ENCODE data around the gene KRTAP2-2. TPM values are rescaled to one million over a fixed set of nuclear protein-coding genes. Genes with fewer than 3 reads are reported as not detected.
"Not testable (repeated sequence)": the region's sequence is repeated elsewhere in the genome, so short reads cannot be mapped to it uniquely, and the experiment has no call there.

Gene KRTAP2-2
- total and polyA plus RNA-seq, 2 donors (not counting 1 experiment from before 2014, with no cell fraction given): not detected

GRCh38 chr17:41098042-41098441 is 43.0 kb upstream of the KRTAP2-2 start, which contains the start of gene KRTAP4-8:
Gene KRTAP4-8 (minus strand): TSS chr17:41098142. CDS start chr17:41098084, 58 bp downstream.
- Histone ChIP-seq H3K9ac (ENCODE audit: insufficient read depth, low read length) (no peak within 1 kb of the TSS), H3K4me1 (ENCODE audit: control insufficient read depth, extremely low read depth, insufficient read depth, low read length) (peaks cover 3% of the 10 kb centered on the region), H3K4me2 (ENCODE audit: extremely low read depth, insufficient read depth, low read length) (no peak within 1 kb of the TSS), H3K27me3 (ENCODE audit: control insufficient read depth, insufficient read depth, low read length) (no peaks in the 10 kb centered on the region), H2AFZ (ENCODE audit: low read length) (no peak within 1 kb of the TSS), H3K36me3 (ENCODE audit: control insufficient read depth, insufficient read depth, low read length) (no peaks in the 10 kb centered on the region), H3K27ac (ENCODE audit: insufficient read depth, low read length) (no peak within 1 kb of the TSS), H3K4me3 (replicated peaks in 1 of 4; ENCODE audit: control extremely low read depth in 1 of 4, insufficient read depth in 1 of 4, low read depth in 3 of 4, low read length in 4 of 4) (no peak within 1 kb of the TSS), H3K79me2 (ENCODE audit: control insufficient read depth, insufficient read depth, low read length) (no peaks in the 10 kb centered on the region), H4K20me1 (ENCODE audit: control insufficient read depth, extremely low read depth, insufficient read depth, low read length) (no peaks in the 10 kb centered on the region), H3K9me3 (ENCODE audit: control insufficient read depth, insufficient read depth, low read depth, low read length) (no peaks in the 10 kb centered on the region)
- TF ChIP-seq EZH2 (IDR thresholded peaks at IDR 0.05; ENCODE audit: low read length, missing control alignments): no peak
- no peak for TF ChIP-seq CTCF (conservative IDR thresholded peaks at IDR 0.05 in 1 of 2, IDR thresholded peaks at IDR 0.05 in 1 of 2; ENCODE audit: low read depth in 1 of 2, low read length in 2 of 2)
- no peak for DNase-seq (ENCODE audit: low read depth in 2 of 2)

GRCh38 chr17:41096055-41096454 is 41.0 kb upstream of the KRTAP2-2 start:
- TF ChIP-seq CTCF (conservative IDR thresholded peaks at IDR 0.05 in 1 of 2, IDR thresholded peaks at IDR 0.05 in 1 of 2; ENCODE audit: low read depth in 1 of 2, low read length in 2 of 2) (no peak), EZH2 (IDR thresholded peaks at IDR 0.05; ENCODE audit: low read length, missing control alignments) (no peak)
- Histone ChIP-seq H2AFZ (ENCODE audit: low read length) (no peak overlapping the region), H3K36me3 (ENCODE audit: control insufficient read depth, insufficient read depth, low read length) (no peaks in the 10 kb centered on the region), H3K79me2 (ENCODE audit: control insufficient read depth, insufficient read depth, low read length) (no peaks in the 10 kb centered on the region), H3K9me3 (ENCODE audit: control insufficient read depth, insufficient read depth, low read depth, low read length) (no peaks in the 10 kb centered on the region), H3K4me2 (ENCODE audit: extremely low read depth, insufficient read depth, low read length) (no peak overlapping the region), H3K27ac (ENCODE audit: insufficient read depth, low read length) (no peak overlapping the region), H3K4me3 (replicated peaks in 1 of 4; ENCODE audit: control extremely low read depth in 1 of 4, insufficient read depth in 1 of 4, low read depth in 3 of 4, low read length in 4 of 4) (no peak overlapping the region), H4K20me1 (ENCODE audit: control insufficient read depth, extremely low read depth, insufficient read depth, low read length) (no peaks in the 10 kb centered on the region), H3K27me3 (ENCODE audit: control insufficient read depth, insufficient read depth, low read length) (no peaks in the 10 kb centered on the region), H3K9ac (ENCODE audit: insufficient read depth, low read length) (no peak overlapping the region), H3K4me1 (ENCODE audit: control insufficient read depth, extremely low read depth, insufficient read depth, low read length) (peaks cover 3% of the 10 kb centered on the region)
- no peak for DNase-seq (ENCODE audit: low read depth in 2 of 2)

- H2AFZ ChIP-seq (ENCODE audit: low read length); H3K9me3 ChIP-seq (ENCODE audit: control insufficient read depth, insufficient read depth, low read depth, low read length); H3K36me3 ChIP-seq (ENCODE audit: control insufficient read depth, insufficient read depth, low read length); H3K9ac ChIP-seq (ENCODE audit: insufficient read depth, low read length); DNase-seq (ENCODE audit: low read depth in 2 of 2); H3K4me2 ChIP-seq (ENCODE audit: extremely low read depth, insufficient read depth, low read length); H3K27ac ChIP-seq (ENCODE audit: insufficient read depth, low read length); H3K4me3 ChIP-seq (replicated peaks in 1 of 4; ENCODE audit: control extremely low read depth in 1 of 4, insufficient read depth in 1 of 4, low read depth in 3 of 4, low read length in 4 of 4); H3K27me3 ChIP-seq (ENCODE audit: control insufficient read depth, insufficient read depth, low read length); H4K20me1 ChIP-seq (ENCODE audit: control insufficient read depth, extremely low read depth, insufficient read depth, low read length); H3K79me2 ChIP-seq (ENCODE audit: control insufficient read depth, insufficient read depth, low read length); H3K4me1 ChIP-seq (ENCODE audit: control insufficient read depth, extremely low read depth, insufficient read depth, low read length): not testable (repeated sequence)
Measured at GRCh38 chr17:41088760-41089352, 33.8 kb upstream of the KRTAP2-2 start.

- not testable (repeated sequence) for H3K27ac ChIP-seq (ENCODE audit: insufficient read depth, low read length); H3K4me3 ChIP-seq (replicated peaks in 1 of 4; ENCODE audit: control extremely low read depth in 1 of 4, insufficient read depth in 1 of 4, low read depth in 3 of 4, low read length in 4 of 4)
Measured at GRCh38 chr17:41084100-41084856, 29.2 kb upstream of the KRTAP2-2 start, which contains the start of gene KRTAP4-7. Gene KRTAP4-7 (plus strand): TSS chr17:41084150. CDS start chr17:41084207, 57 bp downstream.

GRCh38 chr17:41083427-41083826 is 28.4 kb upstream of the KRTAP2-2 start:
- DNase-seq (ENCODE audit: low read depth in 2 of 2): peak in 1 of 2 donors; percentile 78
- not testable (repeated sequence) for H3K36me3 ChIP-seq (ENCODE audit: control insufficient read depth, insufficient read depth, low read length); H3K79me2 ChIP-seq (ENCODE audit: control insufficient read depth, insufficient read depth, low read length); H4K20me1 ChIP-seq (ENCODE audit: control insufficient read depth, extremely low read depth, insufficient read depth, low read length); H3K27me3 ChIP-seq (ENCODE audit: control insufficient read depth, insufficient read depth, low read length); H3K4me1 ChIP-seq (ENCODE audit: control insufficient read depth, extremely low read depth, insufficient read depth, low read length); H3K27ac ChIP-seq (ENCODE audit: insufficient read depth, low read length); H2AFZ ChIP-seq (ENCODE audit: low read length); H3K4me2 ChIP-seq (ENCODE audit: extremely low read depth, insufficient read depth, low read length); H3K4me3 ChIP-seq (replicated peaks in 1 of 4; ENCODE audit: control extremely low read depth in 1 of 4, insufficient read depth in 1 of 4, low read depth in 3 of 4, low read length in 4 of 4); H3K9ac ChIP-seq (ENCODE audit: insufficient read depth, low read length); H3K9me3 ChIP-seq (ENCODE audit: control insufficient read depth, insufficient read depth, low read depth, low read length)

More at GRCh38 chr17:41084100-41084856, 29.2 kb upstream of the KRTAP2-2 start, which contains the start of gene KRTAP4-7:
- DNase-seq (ENCODE audit: low read depth in 2 of 2); H3K79me2 ChIP-seq (ENCODE audit: control insufficient read depth, insufficient read depth, low read length); H3K9me3 ChIP-seq (ENCODE audit: control insufficient read depth, insufficient read depth, low read depth, low read length); H3K9ac ChIP-seq (ENCODE audit: insufficient read depth, low read length); H3K36me3 ChIP-seq (ENCODE audit: control insufficient read depth, insufficient read depth, low read length); H3K4me2 ChIP-seq (ENCODE audit: extremely low read depth, insufficient read depth, low read length); H3K27me3 ChIP-seq (ENCODE audit: control insufficient read depth, insufficient read depth, low read length); H2AFZ ChIP-seq (ENCODE audit: low read length); H3K4me1 ChIP-seq (ENCODE audit: control insufficient read depth, extremely low read depth, insufficient read depth, low read length); H4K20me1 ChIP-seq (ENCODE audit: control insufficient read depth, extremely low read depth, insufficient read depth, low read length): not testable (repeated sequence)
